ENCODE results near the gene ROR2. TPM values are rescaled to one million over a fixed set of nuclear protein-coding genes. Genes with fewer than 3 reads are reported as not detected.

ROR2 gene
- total RNA-seq, 4 donors from 2014 or later: 1.8 to 4.2 (median 2.7) TPM

DNA sequence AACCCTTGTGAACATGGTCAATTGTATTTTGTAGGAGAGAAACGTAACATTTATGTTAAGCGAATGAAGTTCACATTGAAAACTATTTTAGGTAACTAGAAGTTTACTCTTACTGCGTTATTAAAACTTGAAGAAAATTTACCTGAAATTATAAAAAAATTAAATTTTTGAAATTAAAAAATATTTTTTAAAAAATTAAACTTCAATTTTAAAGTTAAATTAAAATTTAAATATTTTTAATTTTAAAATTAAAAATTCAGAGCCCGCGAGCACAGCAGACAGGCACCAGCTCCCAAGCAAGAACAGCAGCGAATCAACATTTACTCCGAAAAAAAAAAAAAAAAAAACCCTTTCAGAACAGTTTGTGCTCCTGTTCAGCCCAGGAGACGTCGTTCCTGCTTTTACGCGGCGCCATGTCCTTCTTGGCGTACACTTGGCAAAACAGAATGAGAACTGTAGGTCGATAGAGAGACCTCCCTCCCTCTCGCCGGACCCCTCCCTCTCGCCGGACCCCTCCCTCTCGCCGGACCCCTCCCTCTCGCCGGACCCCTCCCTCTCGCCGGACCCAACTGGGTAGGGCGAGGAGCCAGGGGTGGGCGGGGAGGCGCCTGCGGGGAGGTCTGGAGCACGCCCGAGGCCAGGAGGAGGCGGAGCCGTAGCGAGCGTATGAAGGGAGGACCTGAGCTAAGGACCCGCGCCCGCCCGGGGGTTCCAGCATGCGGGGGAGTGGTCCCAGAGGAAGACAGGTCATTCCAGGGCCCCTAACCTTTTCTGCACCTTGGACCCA, 235.8 kb downstream of the ROR2 start:
- no peaks in the 10 kb centered on the region for H3K36me3 ChIP-seq
- TF ChIP-seq EP300 (IDR thresholded peaks at IDR 0.05) (no peak), POLR2A (IDR thresholded peaks at IDR 0.05) (no peak)
- TF ChIP-seq, protein P1, sequence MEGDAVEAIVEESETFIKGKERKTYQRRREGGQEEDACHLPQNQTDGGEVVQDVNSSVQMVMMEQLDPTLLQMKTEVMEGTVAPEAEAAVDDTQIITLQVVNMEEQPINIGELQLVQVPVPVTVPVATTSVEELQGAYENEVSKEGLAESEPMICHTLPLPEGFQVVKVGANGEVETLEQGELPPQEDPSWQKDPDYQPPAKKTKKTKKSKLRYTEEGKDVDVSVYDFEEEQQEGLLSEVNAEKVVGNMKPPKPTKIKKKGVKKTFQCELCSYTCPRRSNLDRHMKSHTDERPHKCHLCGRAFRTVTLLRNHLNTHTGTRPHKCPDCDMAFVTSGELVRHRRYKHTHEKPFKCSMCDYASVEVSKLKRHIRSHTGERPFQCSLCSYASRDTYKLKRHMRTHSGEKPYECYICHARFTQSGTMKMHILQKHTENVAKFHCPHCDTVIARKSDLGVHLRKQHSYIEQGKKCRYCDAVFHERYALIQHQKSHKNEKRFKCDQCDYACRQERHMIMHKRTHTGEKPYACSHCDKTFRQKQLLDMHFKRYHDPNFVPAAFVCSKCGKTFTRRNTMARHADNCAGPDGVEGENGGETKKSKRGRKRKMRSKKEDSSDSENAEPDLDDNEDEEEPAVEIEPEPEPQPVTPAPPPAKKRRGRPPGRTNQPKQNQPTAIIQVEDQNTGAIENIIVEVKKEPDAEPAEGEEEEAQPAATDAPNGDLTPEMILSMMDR (IDR thresholded peaks at IDR 0.05): no peak
- no peak for DNase-seq (ENCODE audit: low spot score in 2 of 2)
- WGBS, 2 donors: 14 to 47% methylated on average over 30 to 33 of the region's 39 CpGs
- peaks cover 0 to 11% (median 0%) of the 10 kb centered on the region in 4 donors for H3K9me3 ChIP-seq
- H3K27ac ChIP-seq: peak overlapping the region in 1 of 4 donors; percentile 58
- peaks cover 0 to 6% (median 0%) of the 10 kb centered on the region in 4 donors for H3K4me1 ChIP-seq
- peak overlapping the region; percentile 0 to 41 (median 20) for H3K4me3 ChIP-seq
- H3K27me3 ChIP-seq: peaks cover 0 to 14% of the 10 kb centered on the region in 2 donors

DNA sequence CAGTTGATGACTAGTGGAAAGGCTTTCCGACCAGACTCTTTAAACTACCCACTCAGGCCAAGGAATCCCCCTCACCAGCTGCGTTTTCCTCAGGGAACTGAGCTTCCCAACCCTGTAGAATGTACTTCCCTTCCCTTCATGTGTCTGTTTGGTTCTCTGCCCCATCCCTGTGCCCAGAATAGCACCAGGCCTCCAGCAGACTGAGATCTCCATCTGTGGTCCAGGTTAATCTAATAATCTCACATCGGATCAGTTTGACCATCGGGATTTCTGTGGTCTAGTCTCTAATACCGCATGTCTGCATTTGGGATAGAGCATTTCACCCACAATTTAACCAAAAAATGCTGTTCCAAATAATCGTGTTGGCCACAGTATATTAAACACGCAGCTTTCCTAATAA, 237.2 kb downstream of the ROR2 start:
- H3K27ac ChIP-seq: no peak overlapping the region

DNA sequence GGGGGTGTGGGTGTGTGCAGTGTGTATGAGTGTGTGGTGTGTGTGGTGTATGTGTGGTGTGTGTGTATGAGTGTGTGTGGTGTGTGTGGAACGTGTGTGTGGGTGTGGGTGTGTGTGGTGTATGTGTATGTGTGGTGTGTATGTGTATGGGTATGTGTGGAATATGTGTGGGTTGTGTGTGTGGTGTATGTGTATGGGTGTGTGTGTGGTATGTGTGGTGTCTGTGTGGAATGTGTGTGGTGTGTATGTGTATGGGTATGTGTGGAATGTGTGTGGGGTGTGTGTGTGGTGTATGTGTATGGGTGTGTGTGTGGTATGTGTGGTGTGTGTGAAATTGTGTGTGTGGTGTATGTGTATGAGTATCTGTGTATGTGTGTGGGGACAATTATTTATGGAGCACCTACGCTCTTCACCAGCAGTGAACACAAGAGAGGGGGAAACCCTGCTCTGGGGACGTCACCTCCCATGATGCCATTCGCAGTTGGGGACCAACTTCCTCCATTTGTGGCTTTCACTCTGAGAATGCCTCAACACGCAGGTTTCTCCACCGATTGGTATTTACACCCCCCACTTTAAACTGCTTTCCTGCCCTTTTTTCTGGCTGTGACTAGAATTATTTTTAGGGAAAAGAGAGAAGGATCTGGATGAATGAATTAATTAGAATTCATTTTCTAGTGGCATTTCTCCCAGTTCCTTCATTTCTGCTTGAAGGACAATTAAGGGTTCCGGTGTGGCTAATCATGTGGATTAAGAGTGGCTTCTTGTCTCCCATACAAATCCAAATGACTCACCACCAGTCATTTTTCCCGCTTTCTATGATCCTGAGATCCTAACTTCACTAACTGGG, 238.1 kb downstream of the ROR2 start:
- WGBS, 2 donors: 62 to 75% methylated on average over 8 of the region's 8 CpGs

More for the DNA sequence above, 237.2 kb downstream of the ROR2 start:
- Histone ChIP-seq H3K36me3 (no peaks in the 10 kb centered on the region), H3K27me3 (peaks cover 0 to 14% of the 10 kb centered on the region in 2 donors), H3K9me3 (peaks cover 0 to 11% (median 0%) of the 10 kb centered on the region in 4 donors), H3K4me3 (no peak overlapping the region), H3K4me1 (peaks cover 0 to 6% (median 0%) of the 10 kb centered on the region in 4 donors)
- TF ChIP-seq, protein P1 (IDR thresholded peaks at IDR 0.05): no peak
- TF ChIP-seq POLR2A (IDR thresholded peaks at IDR 0.05) (no peak), EP300 (IDR thresholded peaks at IDR 0.05) (no peak)
- DNase-seq (ENCODE audit: low spot score in 2 of 2): no peak
- WGBS, 2 donors: 83 to 87% methylated on average over 7 of the region's 7 CpGs

DNA sequence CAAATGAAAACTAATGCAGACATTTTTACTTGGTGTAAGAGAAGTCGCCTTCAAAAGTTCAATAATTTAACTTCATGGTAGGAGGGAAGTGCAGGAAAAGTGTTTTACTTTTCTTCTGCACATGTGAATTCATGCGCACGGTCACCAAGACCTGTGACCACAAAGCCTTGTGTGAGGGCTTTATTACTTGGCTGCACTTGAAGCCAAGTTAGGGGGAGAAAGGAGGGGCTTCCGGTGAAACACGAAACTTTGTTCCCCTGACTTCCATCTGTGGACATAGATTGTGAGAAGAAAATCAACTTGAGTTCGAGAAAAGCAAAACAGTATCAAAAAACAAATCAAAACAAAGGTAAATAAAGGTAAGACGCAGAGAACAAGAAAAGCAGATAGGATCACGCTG, 239.9 kb downstream of the ROR2 start:
- no peaks in the 10 kb centered on the region for H3K36me3 ChIP-seq
- H3K27me3 ChIP-seq: peaks cover 0 to 4% of the 10 kb centered on the region in 2 donors
- no peak for DNase-seq (ENCODE audit: low spot score in 2 of 2)
- no peak overlapping the region for H3K27ac ChIP-seq
- 64 to 71% methylated on average over 8 of the region's 8 CpGs for WGBS, 2 donors
- peaks cover 0 to 6% (median 0%) of the 10 kb centered on the region in 4 donors for H3K4me1 ChIP-seq
- H3K4me3 ChIP-seq: no peak overlapping the region
- TF ChIP-seq EP300 (IDR thresholded peaks at IDR 0.05): no peak
- TF ChIP-seq POLR2A (IDR thresholded peaks at IDR 0.05): no peak
- TF ChIP-seq, protein P1 (IDR thresholded peaks at IDR 0.05): no peak
- H3K9me3 ChIP-seq: peaks cover 0 to 18% (median 2%) of the 10 kb centered on the region in 4 donors

More for the DNA sequence above, 238.1 kb downstream of the ROR2 start:
- Histone ChIP-seq H3K4me3 (no peak overlapping the region), H3K9me3 (peaks cover 0 to 10% (median 0%) of the 10 kb centered on the region in 4 donors), H3K27me3 (peaks cover 0 to 14% of the 10 kb centered on the region in 2 donors), H3K4me1 (peaks cover 0 to 6% (median 0%) of the 10 kb centered on the region in 4 donors), H3K27ac (no peak overlapping the region), H3K36me3 (no peaks in the 10 kb centered on the region)
- no peak for TF ChIP-seq POLR2A (IDR thresholded peaks at IDR 0.05)
- TF ChIP-seq, protein P1 (IDR thresholded peaks at IDR 0.05): no peak
- no peak for TF ChIP-seq EP300 (IDR thresholded peaks at IDR 0.05)
- no peak for DNase-seq (ENCODE audit: low spot score in 2 of 2)
